ENCODE results near the gene SPTBN4.

The SPTBN4 gene

DNA sequence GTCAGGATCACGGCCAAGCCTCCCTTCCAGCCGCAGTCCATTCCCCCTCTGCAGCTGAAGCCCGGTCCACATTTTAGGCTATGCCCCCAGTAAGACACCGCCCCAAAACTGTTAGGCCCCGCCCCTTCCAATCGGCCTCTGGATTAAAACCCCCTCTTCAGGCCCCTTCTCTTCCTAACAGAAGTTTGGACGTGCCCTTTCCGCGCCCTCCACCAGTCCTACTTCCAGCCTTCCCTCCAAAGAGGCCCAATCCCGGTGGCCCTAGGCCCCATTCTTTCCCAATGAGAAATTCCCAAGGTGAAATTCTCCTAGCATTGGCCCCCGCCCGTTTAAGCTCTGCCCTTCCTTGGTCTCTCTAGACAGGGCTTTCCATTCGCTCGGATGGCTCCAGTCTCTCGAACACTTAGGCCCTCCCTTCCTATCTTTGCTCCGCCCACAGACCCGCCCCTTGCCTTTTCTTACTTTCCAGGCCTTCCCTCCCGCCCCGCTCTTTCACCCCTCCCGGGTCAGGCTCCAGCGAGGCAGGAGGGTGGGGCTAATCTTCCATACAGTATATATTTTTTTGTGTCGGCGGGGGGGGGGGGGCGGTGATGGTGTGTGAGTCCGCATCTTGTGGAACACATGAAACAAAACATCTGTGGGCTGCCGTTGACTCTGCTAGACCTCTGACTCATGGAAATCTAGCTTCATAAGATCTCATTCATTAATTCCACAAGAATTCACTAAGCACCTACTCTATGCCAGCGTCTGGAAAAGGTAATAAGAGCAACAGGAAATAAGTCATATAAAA, 148.0 kb downstream of the SPTBN4 start:
- no peaks in the 10 kb centered on the region for H3K9me3 ChIP-seq
- peaks cover 74% of the 10 kb centered on the region for H3K27me3 ChIP-seq
- TF ChIP-seq, protein P1, sequence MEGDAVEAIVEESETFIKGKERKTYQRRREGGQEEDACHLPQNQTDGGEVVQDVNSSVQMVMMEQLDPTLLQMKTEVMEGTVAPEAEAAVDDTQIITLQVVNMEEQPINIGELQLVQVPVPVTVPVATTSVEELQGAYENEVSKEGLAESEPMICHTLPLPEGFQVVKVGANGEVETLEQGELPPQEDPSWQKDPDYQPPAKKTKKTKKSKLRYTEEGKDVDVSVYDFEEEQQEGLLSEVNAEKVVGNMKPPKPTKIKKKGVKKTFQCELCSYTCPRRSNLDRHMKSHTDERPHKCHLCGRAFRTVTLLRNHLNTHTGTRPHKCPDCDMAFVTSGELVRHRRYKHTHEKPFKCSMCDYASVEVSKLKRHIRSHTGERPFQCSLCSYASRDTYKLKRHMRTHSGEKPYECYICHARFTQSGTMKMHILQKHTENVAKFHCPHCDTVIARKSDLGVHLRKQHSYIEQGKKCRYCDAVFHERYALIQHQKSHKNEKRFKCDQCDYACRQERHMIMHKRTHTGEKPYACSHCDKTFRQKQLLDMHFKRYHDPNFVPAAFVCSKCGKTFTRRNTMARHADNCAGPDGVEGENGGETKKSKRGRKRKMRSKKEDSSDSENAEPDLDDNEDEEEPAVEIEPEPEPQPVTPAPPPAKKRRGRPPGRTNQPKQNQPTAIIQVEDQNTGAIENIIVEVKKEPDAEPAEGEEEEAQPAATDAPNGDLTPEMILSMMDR (IDR thresholded peaks at IDR 0.05): no peak
- H3K4me1 ChIP-seq (ENCODE audit: control insufficient read depth in 1 of 2, insufficient read depth in 1 of 2, low read depth in 1 of 2, low read length in 1 of 2): peaks cover 21 to 24% of the 10 kb centered on the region in 2 experiments
- H3K27ac ChIP-seq: no peak overlapping the region
- H3K36me3 ChIP-seq: no peaks in the 10 kb centered on the region
- peak overlapping the region in 1 of 2 experiments; percentile 60 for H3K4me3 ChIP-seq (ENCODE audit: low read depth in 1 of 2, low read length in 1 of 2)

DNA sequence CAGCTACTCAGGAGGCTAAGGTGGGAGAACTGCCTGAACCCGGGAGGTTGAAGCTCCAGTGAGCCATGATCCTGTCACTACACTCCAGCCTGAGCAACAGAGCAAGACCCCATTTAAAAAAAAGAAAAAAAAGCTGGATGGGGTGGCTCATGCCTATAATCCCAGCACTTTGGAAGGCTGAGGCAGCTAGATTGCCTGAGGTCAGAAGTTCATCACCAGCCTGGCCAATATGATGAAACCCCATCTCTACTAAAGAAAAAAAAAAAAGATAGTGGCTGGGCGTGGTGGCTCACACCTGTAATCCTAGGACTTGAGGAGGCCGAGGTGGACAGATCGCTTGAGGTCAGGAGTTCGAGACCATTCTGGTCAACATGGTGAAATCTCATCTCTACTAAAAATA, 149.4 kb downstream of the SPTBN4 start:
- H3K27me3 ChIP-seq: peaks cover 60% of the 10 kb centered on the region
- H3K9me3 ChIP-seq: no peaks in the 10 kb centered on the region
- H3K36me3 ChIP-seq: no peaks in the 10 kb centered on the region
- H3K4me3 ChIP-seq (ENCODE audit: low read depth in 1 of 2, low read length in 1 of 2): no peak overlapping the region
- no peak overlapping the region for H3K27ac ChIP-seq
- TF ChIP-seq, protein P1 (IDR thresholded peaks at IDR 0.05): no peak
- H3K4me1 ChIP-seq (ENCODE audit: control insufficient read depth in 1 of 2, insufficient read depth in 1 of 2, low read depth in 1 of 2, low read length in 1 of 2): peaks cover 18 to 19% of the 10 kb centered on the region in 2 experiments

DNA sequence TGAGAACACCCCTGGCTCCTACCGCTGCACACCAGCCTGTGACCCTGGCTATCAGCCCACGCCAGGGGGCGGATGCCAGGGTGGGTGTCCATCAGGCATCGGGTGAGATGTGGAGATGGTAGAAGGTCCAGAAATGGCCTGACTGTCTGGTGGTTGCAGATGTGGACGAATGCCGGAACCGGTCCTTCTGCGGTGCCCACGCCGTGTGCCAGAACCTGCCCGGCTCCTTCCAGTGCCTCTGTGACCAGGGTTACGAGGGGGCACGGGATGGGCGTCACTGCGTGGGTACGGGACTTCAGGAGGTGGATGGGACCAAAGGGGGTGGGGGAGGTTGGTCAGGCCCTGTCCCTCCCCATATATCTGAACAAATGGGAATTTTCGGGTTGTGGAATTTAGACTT, 150.1 kb downstream of the SPTBN4 start:
- TF ChIP-seq, protein P1 (IDR thresholded peaks at IDR 0.05): no peak
- H3K27ac ChIP-seq: no peak overlapping the region
- peaks cover 53% of the 10 kb centered on the region for H3K27me3 ChIP-seq

DNA sequence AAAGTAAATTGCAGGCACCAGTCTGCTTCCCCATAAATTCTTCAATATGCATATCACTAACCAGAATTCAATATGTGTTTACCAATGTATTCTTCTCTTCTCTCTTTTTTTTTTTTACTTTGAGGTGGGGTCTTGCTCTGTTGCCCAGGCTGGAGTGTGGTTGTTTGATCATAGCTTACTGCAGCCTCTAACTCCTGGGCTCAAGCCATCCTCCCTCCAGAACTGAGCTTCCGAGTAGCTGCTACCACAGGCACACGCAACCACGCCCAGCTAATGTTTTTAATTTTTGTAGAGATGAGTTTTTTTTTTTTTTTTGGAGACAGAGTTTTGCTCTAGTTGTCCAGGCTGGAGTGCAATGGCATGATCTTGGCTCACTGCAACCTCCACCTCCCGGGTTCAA, 151.2 kb downstream of the SPTBN4 start:
- Histone ChIP-seq H3K4me3 (ENCODE audit: low read depth in 1 of 2, low read length in 1 of 2) (no peak overlapping the region), H3K27me3 (peaks cover 43% of the 10 kb centered on the region), H3K9me3 (no peaks in the 10 kb centered on the region), H3K36me3 (no peaks in the 10 kb centered on the region), H3K4me1 (ENCODE audit: control insufficient read depth in 1 of 2, insufficient read depth in 1 of 2, low read depth in 1 of 2, low read length in 1 of 2) (peaks cover 18 to 19% of the 10 kb centered on the region in 2 experiments), H3K27ac (no peak overlapping the region)
- TF ChIP-seq, protein P1 (IDR thresholded peaks at IDR 0.05): no peak

More for the DNA sequence above, 150.1 kb downstream of the SPTBN4 start:
- H3K4me3 ChIP-seq (ENCODE audit: low read depth in 1 of 2, low read length in 1 of 2): no peak overlapping the region
- H3K4me1 ChIP-seq (ENCODE audit: control insufficient read depth in 1 of 2, insufficient read depth in 1 of 2, low read depth in 1 of 2, low read length in 1 of 2): peaks cover 18 to 19% of the 10 kb centered on the region in 2 experiments
- no peaks in the 10 kb centered on the region for H3K36me3 ChIP-seq
- no peaks in the 10 kb centered on the region for H3K9me3 ChIP-seq

DNA sequence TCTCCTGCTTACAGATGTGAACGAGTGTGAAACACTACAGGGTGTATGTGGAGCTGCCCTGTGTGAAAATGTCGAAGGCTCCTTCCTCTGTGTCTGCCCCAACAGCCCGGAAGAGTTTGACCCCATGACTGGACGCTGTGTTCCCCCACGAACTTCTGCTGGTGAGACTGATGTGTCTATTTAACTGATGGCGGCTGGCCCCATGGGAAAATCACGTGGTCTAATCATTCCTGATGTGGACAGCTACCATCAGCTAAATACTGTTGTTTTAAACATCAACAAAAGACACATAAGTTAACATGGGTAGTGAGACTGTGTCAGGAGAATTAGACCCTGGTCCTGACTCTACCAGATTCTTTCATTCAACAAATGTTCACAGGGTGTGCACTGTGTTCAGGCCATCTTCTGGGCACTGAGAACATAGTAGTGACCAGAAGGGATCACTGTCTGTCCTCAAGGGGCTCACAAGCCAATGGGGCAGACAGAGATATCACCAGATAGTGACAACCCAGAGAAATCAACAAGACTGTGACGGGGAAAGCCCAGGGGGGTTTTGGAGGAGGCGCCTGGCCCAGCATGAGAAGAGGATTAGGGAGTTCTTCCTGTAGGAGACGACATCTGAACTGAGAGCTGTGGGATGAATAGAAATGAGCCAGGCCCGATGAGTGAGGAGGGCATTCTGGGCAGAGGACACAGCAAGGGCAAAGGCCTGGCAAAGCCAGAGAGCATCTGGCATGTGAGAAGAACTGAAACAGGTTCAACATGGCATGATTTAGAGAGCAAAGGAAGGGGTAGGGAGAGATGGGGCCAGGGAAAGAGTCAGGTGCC, 152.7 kb downstream of the SPTBN4 start:
- TF ChIP-seq, protein P1 (IDR thresholded peaks at IDR 0.05): no peak

More for the DNA sequence above, 152.7 kb downstream of the SPTBN4 start:
- H3K4me3 ChIP-seq (ENCODE audit: low read depth in 1 of 2, low read length in 1 of 2): no peak overlapping the region
- no peaks in the 10 kb centered on the region for H3K36me3 ChIP-seq
- H3K27ac ChIP-seq: no peak overlapping the region
- peaks cover 27% of the 10 kb centered on the region for H3K27me3 ChIP-seq
- peaks cover 4 to 5% of the 10 kb centered on the region in 2 experiments for H3K4me1 ChIP-seq (ENCODE audit: control insufficient read depth in 1 of 2, insufficient read depth in 1 of 2, low read depth in 1 of 2, low read length in 1 of 2)
- no peaks in the 10 kb centered on the region for H3K9me3 ChIP-seq

All from neutrophil (primary cell).